GM21529 (cell line): ENCODE data around the gene MAD1L1.

Source experiments
- ATAC-seq: cut with Tn5 transposase; IDR thresholded peaks from one replicate; pipeline ENCODE4 v1.9.1; 2021; ENCODE audit not compliant: unreplicated experiment

MAD1L1 gene

DNA sequence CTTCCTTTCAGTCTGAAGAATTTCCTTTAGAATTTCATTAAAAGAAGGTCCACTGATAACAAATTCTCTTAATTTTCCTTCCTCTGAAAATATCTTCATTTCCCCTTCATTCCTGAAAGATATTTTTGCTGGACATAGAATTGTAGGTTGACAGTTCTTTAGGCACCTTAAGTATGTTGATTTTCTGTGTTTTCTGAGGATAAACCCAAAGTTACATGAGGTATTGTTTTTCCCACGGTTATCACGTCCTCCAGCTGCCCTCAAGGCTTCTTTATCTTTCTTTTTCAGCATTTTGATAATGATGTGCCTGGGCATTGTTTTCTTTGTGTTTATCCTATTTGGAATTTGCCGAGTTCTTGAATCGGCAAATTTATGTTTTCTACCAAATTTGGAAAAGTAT, 457.4 kb downstream of the MAD1L1 start:
- no peak for ATAC-seq

DNA sequence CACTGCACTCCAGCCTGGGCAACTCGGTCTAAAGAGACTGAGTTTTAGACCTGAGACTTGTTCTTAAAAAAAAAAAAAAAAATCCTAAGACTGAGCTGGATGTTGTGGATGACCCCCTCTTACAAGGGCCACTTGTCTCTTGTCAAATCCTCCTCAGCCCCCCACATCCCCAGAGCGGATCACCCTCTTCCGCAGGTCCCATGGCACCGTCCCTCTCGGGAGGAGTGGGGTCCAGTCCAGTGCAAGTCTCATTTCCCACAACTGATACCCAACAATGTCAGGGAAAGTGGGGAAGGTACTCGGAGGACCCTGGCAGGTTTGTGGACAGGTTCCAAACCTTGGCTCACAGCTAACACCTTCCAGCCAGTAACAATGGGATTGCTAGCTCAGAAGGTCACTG, 462.4 kb downstream of the MAD1L1 start:
- no peak for ATAC-seq

DNA sequence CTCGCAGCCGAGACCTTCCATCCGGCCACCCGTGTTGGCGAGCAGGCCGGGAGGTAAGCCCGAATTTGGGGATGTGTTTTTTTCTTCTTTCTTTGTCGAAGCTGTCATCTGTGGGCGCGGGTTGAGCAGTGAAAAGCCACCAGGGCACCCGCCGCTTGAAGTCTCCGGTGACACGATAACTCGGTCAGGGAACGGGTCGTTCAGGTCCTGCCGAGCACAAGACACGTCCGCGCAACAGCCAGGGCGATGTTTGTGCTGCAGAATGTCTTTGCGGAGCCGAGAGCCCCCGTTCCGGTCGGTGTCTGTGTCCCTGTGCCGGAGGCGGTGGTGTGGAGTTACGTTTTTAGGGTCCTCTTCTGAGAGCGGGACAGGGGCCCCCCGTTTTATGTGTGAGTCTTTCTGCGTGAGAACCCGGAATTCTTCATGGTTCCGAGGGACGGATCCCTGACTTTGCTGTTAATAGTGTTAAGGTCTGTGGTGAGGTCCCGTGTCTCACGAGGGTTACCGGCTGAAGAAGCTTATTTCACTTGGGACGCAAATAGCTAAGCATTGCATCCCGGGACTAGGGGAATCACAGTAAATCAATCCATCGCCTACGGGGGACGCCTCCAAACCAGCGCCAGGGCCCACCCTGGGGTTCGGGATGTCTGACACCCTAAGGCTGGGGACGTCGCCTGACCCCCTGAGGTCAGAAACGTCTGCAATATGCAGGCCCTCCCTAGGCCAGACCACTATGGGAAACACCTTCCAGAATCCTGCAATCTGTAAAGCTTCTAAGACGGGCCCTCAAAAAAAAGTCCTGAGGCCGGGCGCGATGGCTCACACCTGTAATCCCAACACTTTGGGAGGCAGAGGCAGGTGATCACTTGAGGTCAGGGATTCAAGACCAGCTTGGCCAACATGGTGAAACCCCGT, 463.2 kb downstream of the MAD1L1 start:
- ATAC-seq = no peak

DNA sequence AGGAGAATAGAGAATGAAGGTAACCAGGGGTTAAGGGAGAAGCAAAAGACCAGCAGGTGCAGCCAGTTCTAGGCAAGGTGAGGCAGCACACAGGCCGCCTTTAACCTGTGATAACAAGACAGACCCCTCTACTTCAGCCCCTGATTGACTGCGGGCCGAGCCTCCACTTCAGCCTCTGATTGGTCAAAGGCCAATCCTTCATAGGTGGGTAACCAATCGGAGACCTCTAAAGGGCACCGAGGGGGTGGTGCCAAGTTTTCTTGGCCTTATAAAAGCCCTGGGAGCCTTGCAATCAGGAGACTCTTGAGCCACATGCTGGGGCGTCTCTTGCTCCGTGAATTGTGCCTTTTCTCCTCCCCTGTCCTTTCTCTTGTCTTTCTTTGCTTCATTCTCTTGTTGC, 463.9 kb downstream of the MAD1L1 start:
- no peak for ATAC-seq

DNA sequence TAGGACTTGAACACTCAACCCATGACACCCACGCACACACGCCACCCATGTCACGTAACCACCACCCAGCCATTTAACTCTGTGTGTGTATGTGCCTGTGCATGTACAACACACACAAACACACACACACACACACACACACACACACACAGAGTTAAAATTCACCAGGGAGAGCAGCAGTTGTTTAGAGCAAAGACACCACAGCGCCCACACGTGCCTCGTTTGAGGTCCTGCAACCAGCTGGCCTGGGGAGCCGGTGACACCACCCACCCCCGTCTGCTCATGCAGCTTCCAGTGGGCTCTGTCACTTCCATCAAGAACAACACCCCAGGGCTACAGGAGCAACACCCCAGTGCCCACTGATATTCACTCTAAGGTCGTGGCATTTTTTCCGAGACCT, 465.2 kb downstream of the MAD1L1 start:
- no peak for ATAC-seq
